Heart left ventricle (tissue), 16 donors: ENCODE data around the gene AIRE. TPM values are rescaled to one million over a fixed set of nuclear protein-coding genes. Genes with fewer than 3 reads are reported as not detected.

ENCODE experiments used
- ATAC-seq, 4 donors: fragments of 200-7000 bp; cut with Tn5 transposase; one replicate each; pipeline ENCODE4 v1.9.1; 2020 to 2022; ENCODE audit warnings: moderate library complexity in 4 of 4, mild to moderate bottlenecking in 3 of 4, moderate number of reproducible peaks in 1 of 4
- DNase-seq, 5 donors: peaks; one replicate each; pipeline ENCODE4 v3.0.0-alpha.2; 2020
- H3K27ac ChIP-seq, 12 donors: fragments of 200-600 bp; sonication (generic) in 4 of 12; one replicate each; pipeline versions ENCODE4 v1.5.0 to v1.8.0; 2016 to 2022; ENCODE audit warnings: mild to moderate bottlenecking in 2 of 12
- H3K27me3 ChIP-seq, 9 donors: fragments of 200-600 bp; sonication (generic) in 2 of 9; one replicate each; pipeline versions ENCODE4 v1.5.1 to v1.8.0; 2016 to 2022; ENCODE audit warnings: mild to moderate bottlenecking in 3 of 9
- H3K36me3 ChIP-seq, 9 donors: fragments of 200-600 bp; sonication (generic) in 2 of 9; one replicate each; pipeline versions ENCODE4 v1.5.0 to v1.8.0; 2018 to 2022; ENCODE audit warnings: mild to moderate bottlenecking in 2 of 9
- H3K4me1 ChIP-seq, 12 donors: fragments of 200-600 bp; sonication (generic) in 4 of 12; one replicate each; pipeline versions ENCODE4 v1.5.0 to v1.8.0; 2016 to 2022; ENCODE audit warnings: mild to moderate bottlenecking in 3 of 12
- H3K4me3 ChIP-seq, 12 donors: fragments of 200-600 bp; sonication (generic) in 4 of 12; one replicate each; pipeline versions ENCODE4 v1.5.0 to v1.8.0; 2017 to 2022; ENCODE audit warnings: mild to moderate bottlenecking in 9 of 12, moderate library complexity in 4 of 12
- H3K9me3 ChIP-seq, 12 donors: fragments of 200-600 bp; sonication (generic) in 4 of 12; one replicate each; pipeline versions ENCODE4 v1.5.0 to v1.8.0; 2016 to 2022; ENCODE audit warnings: mild to moderate bottlenecking in 1 of 12
- POLR2A ChIP-seq, 2 donors: fragments of 450-650 bp; IDR thresholded peaks; one replicate each; pipeline ENCODE4 v1.6.1; 2017; ENCODE audit warnings: antibody characterized with exemption in 2 of 2, mild to moderate bottlenecking in 2 of 2, moderate library complexity in 2 of 2
- WGBS, 4 donors: extraction: QIAGEN DNeasy Blood & Tissue Kit in 2 of 4; methylation state at CpG; one replicate each; pipeline versions ENCODE4 v1.1.5 to v1.1.7; 2013 to 2018; 5-methylcytosine and 5-hydroxymethylcytosine counted together
- intact Hi-C, 10 donors: fragments of 100-400 bp; cut with DNase I; formaldehyde crosslinking; loops; one replicate each; pipeline versions ENCODE4 v1.11.1 to v1.14.2; 2022
- polyA plus RNA-seq, 2 donors: library from polyadenylated mRNA; stranded (reverse); fragments of 200-250 nt; gene quantifications; one replicate each; pipeline ENCODE4 v1.2.3, GENCODE V29; 2013
- total RNA-seq, 9 donors: library from RNA; depleted of rRNA in 2 of 9; stranded (reverse); fragments of >200 nt in 2 of 9; fragmentation: NEBNext Ultra II Directional in 3 of 9; extraction: Animal tissue kit (Norgen Biotek cat#: 25700) in 3 of 9; gene quantifications; one replicate each; pipeline versions ENCODE4 v1.1.0 to v1.2.4, GENCODE V29; 2016 to 2023
- TF ChIP-seq, protein P1 (sequence below), 12 donors: fragments of 200-600 bp; sonication (generic) in 4 of 12; IDR thresholded peaks; one replicate each; pipeline versions ENCODE4 v1.5.0 to v1.8.0; 2018 to 2022; ENCODE audit warnings: antibody characterized with exemption in 12 of 12, mild to moderate bottlenecking in 5 of 12
- donor health status: ischemic (EF 13 %, LVEDD 7.1; RV severe dilation, severe dysfunction).
- donor health status: healthy with polysubstance abuse.
- donor health status: DM: no; HTN: yes; CAD: no.
- donor health status: DM: no; HTN: no; CAD: no.
- donor health status: ischemic (EF 25% LVEDD 6.9; RV normal size, moderate dysfunction).
- donor health status: ischemic (EF 25% LVEDD 5.7; RV mildly dilated, moderate dysfunction).
- donor health status: healthy.
- donor health status: DM: yes; HTN: yes; CAD: no.
- donor health status: ischemic (EF 35%, LVEDD 5.7; RV mildly dilated, moderate dysfunction).
- donor health status: nonischemic (EF 11% LVEDD 7.7; RV severe dilation, severe dysfunction).
- donor health status: DM: yes; HTN: yes; CAD: no.
- donor health status: PGD.
- donor health status: ischemic (EF 29% LVEDD 5.4; RV normal size, mild dysfunction).
- donor health status: nonischemic (EF 23%, LVEDD 6.1; RV moderate dilation, normal function).

AIRE gene
- total and polyA plus RNA-seq, 11 donors: 0.03 to 0.21 (median 0.16) TPM; not detected in 8

GRCh38 chr21:44323591-44323990 is 37.9 kb downstream of the AIRE start:
- intact Hi-C loops: loop anchor here in 1 of 10 donors (10.0 kb wide), 1 partner anchor 61 kb away; no protein-coding TSS in a partner anchor
- no peak for DNase-seq

GRCh38 chr21:44324106-44324853 is 38.6 kb downstream of the AIRE start:
- 94 to 96% (median 95%) methylated on average over 14 to 37 of the region's 37 CpGs for WGBS, 4 donors
- no peak for TF ChIP-seq POLR2A (IDR thresholded peaks at IDR 0.05)
- TF ChIP-seq, protein P1, sequence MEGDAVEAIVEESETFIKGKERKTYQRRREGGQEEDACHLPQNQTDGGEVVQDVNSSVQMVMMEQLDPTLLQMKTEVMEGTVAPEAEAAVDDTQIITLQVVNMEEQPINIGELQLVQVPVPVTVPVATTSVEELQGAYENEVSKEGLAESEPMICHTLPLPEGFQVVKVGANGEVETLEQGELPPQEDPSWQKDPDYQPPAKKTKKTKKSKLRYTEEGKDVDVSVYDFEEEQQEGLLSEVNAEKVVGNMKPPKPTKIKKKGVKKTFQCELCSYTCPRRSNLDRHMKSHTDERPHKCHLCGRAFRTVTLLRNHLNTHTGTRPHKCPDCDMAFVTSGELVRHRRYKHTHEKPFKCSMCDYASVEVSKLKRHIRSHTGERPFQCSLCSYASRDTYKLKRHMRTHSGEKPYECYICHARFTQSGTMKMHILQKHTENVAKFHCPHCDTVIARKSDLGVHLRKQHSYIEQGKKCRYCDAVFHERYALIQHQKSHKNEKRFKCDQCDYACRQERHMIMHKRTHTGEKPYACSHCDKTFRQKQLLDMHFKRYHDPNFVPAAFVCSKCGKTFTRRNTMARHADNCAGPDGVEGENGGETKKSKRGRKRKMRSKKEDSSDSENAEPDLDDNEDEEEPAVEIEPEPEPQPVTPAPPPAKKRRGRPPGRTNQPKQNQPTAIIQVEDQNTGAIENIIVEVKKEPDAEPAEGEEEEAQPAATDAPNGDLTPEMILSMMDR (IDR thresholded peaks at IDR 0.05): no peak
- intact Hi-C loops: loop anchor here in 1 of 10 donors (10.0 kb wide), 1 partner anchor 61 kb away; no protein-coding TSS in a partner anchor
- H3K27ac ChIP-seq: no peak overlapping the region
- H3K9me3 ChIP-seq: no peaks in the 10 kb centered on the region
- no peak overlapping the region for H3K4me3 ChIP-seq
- H3K36me3 ChIP-seq: peaks cover 0 to 89% (median 57%) of the 10 kb centered on the region in 9 donors
- H3K27me3 ChIP-seq: no peaks in the 10 kb centered on the region
- no peaks in the 10 kb centered on the region for H3K4me1 ChIP-seq
- no peak for DNase-seq
- ATAC-seq: no peak

More at GRCh38 chr21:44323591-44323990, 37.9 kb downstream of the AIRE start:
- Histone ChIP-seq H3K36me3 (peaks cover 0 to 96% (median 63%) of the 10 kb centered on the region in 9 donors), H3K27ac (no peak overlapping the region), H3K4me3 (no peak overlapping the region), H3K9me3 (no peaks in the 10 kb centered on the region), H3K4me1 (no peaks in the 10 kb centered on the region), H3K27me3 (no peaks in the 10 kb centered on the region)
- ATAC-seq: no peak
- 88 to 91% (median 89%) methylated on average over 11 to 20 of the region's 20 CpGs for WGBS, 4 donors
- TF ChIP-seq, protein P1 (IDR thresholded peaks at IDR 0.05): no peak
- no peak for TF ChIP-seq POLR2A (IDR thresholded peaks at IDR 0.05)

- Histone ChIP-seq H3K4me3 (no peak overlapping the region), H3K27ac (no peak overlapping the region), H3K9me3 (no peaks in the 10 kb centered on the region), H3K4me1 (no peaks in the 10 kb centered on the region), H3K27me3 (no peaks in the 10 kb centered on the region), H3K36me3 (peaks cover 0 to 84% (median 52%) of the 10 kb centered on the region in 9 donors)
- 94 to 95% (median 95%) methylated on average over 10 to 11 of the region's 11 CpGs for WGBS, 4 donors
- ATAC-seq: no peak
- intact Hi-C loops: loop anchor here in 1 of 10 donors (10.0 kb wide), 1 partner anchor 60 kb away; no protein-coding TSS in a partner anchor
- DNase-seq: no peak
- no peak for TF ChIP-seq POLR2A (IDR thresholded peaks at IDR 0.05)
- TF ChIP-seq, protein P1 (IDR thresholded peaks at IDR 0.05): no peak
Observed at GRCh38 chr21:44324854-44325107, 39.1 kb downstream of the AIRE start.

DNA sequence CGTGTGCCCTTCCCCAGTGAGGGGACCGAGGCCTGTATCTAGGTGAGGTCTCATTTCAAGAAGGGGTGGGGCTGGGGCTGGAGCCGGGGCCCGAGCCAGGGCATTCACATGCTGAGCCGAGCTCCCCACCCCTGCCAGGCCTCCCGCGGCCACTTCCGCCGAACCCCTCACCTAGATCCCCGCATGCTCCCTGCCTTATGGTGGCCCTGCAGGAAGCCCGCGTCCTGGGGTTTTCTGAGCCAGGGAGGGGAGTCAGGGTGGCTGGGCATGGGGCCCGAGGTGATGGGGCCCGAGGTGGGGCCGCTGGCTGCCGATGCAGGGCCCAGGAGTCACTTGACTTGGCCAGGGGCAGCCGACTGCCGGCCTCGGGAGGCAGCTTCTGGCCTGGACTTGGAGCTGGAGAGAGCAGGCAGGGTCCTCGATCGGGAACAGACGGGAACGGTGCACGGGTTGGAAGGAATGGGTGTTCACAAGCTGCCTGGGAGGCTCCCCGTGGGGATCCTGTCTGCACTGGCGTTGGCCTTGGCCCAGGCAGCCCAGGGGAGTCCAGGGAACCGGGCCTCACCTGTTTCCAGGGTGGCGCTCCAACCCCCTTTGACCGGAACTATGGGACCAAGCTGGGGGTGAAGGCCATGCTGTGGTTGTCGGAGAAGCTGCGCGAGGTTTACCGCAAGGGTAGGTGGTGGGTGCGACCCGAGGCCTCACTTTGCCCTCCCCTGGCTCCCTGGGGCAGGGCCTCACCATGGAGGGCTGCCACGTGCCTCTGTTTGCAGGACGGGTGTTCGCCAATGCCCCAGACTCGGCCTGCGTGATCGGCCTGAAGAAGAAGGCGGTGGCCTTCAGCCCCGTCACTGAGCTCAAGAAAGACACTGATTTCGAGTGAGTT is 40.0 kb downstream of the AIRE start:
- WGBS, 4 donors: 87 to 92% (median 89%) methylated on average over 15 to 44 of the region's 44 CpGs
- intact Hi-C loops: loop anchor here in 1 of 10 donors (2.0 to 10.0 kb wide), 2 partner anchors 19 to 59 kb away; no protein-coding TSS in a partner anchor
- Histone ChIP-seq H3K27me3 (no peaks in the 10 kb centered on the region), H3K9me3 (no peaks in the 10 kb centered on the region), H3K4me1 (no peaks in the 10 kb centered on the region), H3K27ac (no peak overlapping the region), H3K4me3 (no peak overlapping the region), H3K36me3 (peaks cover 0 to 76% (median 46%) of the 10 kb centered on the region in 9 donors)
- DNase-seq (no peak), ATAC-seq (no peak)
- no peak for TF ChIP-seq POLR2A (IDR thresholded peaks at IDR 0.05)
- TF ChIP-seq, protein P1 (IDR thresholded peaks at IDR 0.05): no peak
